OCI-LY1 (cell line): ENCODE measurements around the gene C22orf39.
A peak's percentile ranks its signal among the peaks of the same experiment; 100 is the strongest.

Experiments used
- H2AFZ ChIP-seq: fragments of 200-600 bp; sonication (generic), shearing (Covaris generic); 2 replicates; pipeline ENCODE4 v1.6.0; 2014; ENCODE audit warnings: antibody characterized with exemption, mild to moderate bottlenecking, low read length
- H3F3A ChIP-seq: fragments of 200-600 bp; sonication (generic), shearing (Covaris generic); 2 replicates; pipeline ENCODE4 v1.6.0; 2014; ENCODE audit warnings: mild to moderate bottlenecking, antibody characterized with exemption, low read length, moderate library complexity; ENCODE audit not compliant: insufficient read depth
- H3K27ac ChIP-seq: fragments of 200-600 bp; sonication (generic); 2 replicates; pipeline ENCODE4 v1.5.1; 2014; ENCODE audit warnings: low read length, mixed run types, mild to moderate bottlenecking, low read depth; ENCODE audit not compliant: poor library complexity, severe bottlenecking
- H3K27me3 ChIP-seq: fragments of 200-600 bp; sonication (generic); 2 replicates; pipeline ENCODE4 v1.6.0; 2014; ENCODE audit warnings: antibody characterized with exemption, mild to moderate bottlenecking, low read length, moderate library complexity; ENCODE audit not compliant: insufficient read depth
- H3K36me3 ChIP-seq: fragments of 200-600 bp; sonication (generic); 2 replicates; pipeline ENCODE4 v1.6.1; 2014; ENCODE audit warnings: mild to moderate bottlenecking, antibody characterized with exemption, low read length, moderate library complexity, mixed read lengths; ENCODE audit not compliant: insufficient read depth
- H3K4me1 ChIP-seq: fragments of 200-600 bp; sonication (generic); 2 replicates; pipeline ENCODE4 v1.5.1; 2014; ENCODE audit warnings: mild to moderate bottlenecking, low read length, moderate library complexity; ENCODE audit not compliant: insufficient read depth, severe bottlenecking
- H3K4me2 ChIP-seq: fragments of 200-600 bp; sonication (generic), shearing (Covaris generic); 2 replicates; pipeline ENCODE4 v1.6.1; 2014; ENCODE audit warnings: low read length
- H3K4me3 ChIP-seq: fragments of 200-600 bp; sonication (generic); 2 replicates; pipeline ENCODE4 v1.5.1; 2014; ENCODE audit warnings: low read length, low read depth, mild to moderate bottlenecking, mixed read lengths; ENCODE audit not compliant: poor library complexity, severe bottlenecking
- H3K79me2 ChIP-seq: fragments of 200-600 bp; shearing (Covaris generic); 2 replicates; pipeline ENCODE4 v1.6.1; 2016; ENCODE audit warnings: mixed run types, low read length, mixed read lengths; ENCODE audit not compliant: insufficient read depth
- H3K9ac ChIP-seq: fragments of 200-600 bp; sonication (generic), shearing (Covaris generic); 2 replicates; pipeline ENCODE4 v1.6.1; 2014; ENCODE audit warnings: mild to moderate bottlenecking, low read length, mixed read lengths
- H3K9me2 ChIP-seq: fragments of 200-600 bp; sonication (generic), shearing (Covaris generic); 2 replicates; pipeline ENCODE4 v1.6.1; 2014; ENCODE audit warnings: low read depth, mild to moderate bottlenecking, low read length, mixed read lengths
- H3K9me3 ChIP-seq: fragments of 200-600 bp; shearing (Covaris generic); 2 replicates; pipeline ENCODE4 v1.6.1; 2014; ENCODE audit warnings: low read length, mixed read lengths
- H4K20me1 ChIP-seq: fragments of 200-600 bp; sonication (generic), shearing (Covaris generic); 2 replicates; pipeline ENCODE4 v1.6.0; 2016; ENCODE audit warnings: mild to moderate bottlenecking, low read length; ENCODE audit not compliant: insufficient read depth
- EZH2 ChIP-seq: fragments of 200-600 bp; sonication (generic), shearing (Covaris generic); IDR thresholded peaks from 2 replicates; pipeline ENCODE4 v1.8.0; 2017; ENCODE audit warnings: borderline replicate concordance, mixed run types, mild to moderate bottlenecking, antibody characterized with exemption, low read length, moderate library complexity, mixed read lengths
- TF ChIP-seq, protein P1 (sequence below): fragments of 200-600 bp; sonication (generic), shearing (Covaris generic); IDR thresholded peaks from 2 replicates; pipeline ENCODE4 v1.5.1; 2017; ENCODE audit warnings: mild to moderate bottlenecking, antibody characterized with exemption, low read length, moderate library complexity, mixed read lengths

C22orf39 gene, protein sequence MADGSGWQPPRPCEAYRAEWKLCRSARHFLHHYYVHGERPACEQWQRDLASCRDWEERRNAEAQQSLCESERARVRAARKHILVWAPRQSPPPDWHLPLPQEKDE

DNA sequence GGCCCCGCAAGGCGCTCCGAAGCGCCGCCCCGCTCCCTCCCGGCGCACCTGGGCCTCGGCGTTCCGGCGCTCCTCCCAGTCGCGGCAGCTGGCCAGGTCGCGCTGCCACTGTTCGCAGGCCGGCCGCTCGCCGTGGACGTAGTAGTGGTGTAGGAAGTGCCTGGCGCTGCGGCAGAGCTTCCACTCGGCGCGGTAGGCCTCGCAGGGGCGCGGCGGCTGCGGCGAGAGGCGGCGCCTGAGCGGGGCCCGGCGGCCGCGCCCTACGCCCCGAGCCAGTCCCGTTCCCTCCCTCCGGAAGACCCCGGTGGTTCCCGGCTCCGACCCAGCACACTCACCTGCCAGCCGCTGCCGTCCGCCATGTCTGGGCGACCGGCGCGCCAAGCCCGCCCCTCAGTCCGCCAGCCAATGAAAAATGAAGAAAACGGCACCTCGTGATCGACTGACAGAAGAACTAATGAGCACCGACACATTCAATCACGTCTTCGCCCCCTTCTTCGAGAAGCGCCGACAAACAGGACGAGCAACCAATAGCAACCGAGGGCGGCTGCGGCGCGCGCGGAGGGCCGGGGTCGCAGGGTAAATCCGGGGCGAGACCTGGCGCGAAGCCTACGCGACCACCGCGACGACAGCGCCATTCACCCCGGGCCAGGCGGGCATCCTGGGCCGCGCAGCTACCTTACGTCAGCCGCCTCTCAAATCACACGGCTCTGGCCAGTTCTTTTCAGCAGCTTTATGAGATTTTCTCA is at the start of gene C22orf39:
Gene C22orf39, minus strand, starts transcription at position 382 of the 746 bp plus-strand sequence. Its CDS starts 23 bp downstream, at position 359.
- TF ChIP-seq, protein P1, sequence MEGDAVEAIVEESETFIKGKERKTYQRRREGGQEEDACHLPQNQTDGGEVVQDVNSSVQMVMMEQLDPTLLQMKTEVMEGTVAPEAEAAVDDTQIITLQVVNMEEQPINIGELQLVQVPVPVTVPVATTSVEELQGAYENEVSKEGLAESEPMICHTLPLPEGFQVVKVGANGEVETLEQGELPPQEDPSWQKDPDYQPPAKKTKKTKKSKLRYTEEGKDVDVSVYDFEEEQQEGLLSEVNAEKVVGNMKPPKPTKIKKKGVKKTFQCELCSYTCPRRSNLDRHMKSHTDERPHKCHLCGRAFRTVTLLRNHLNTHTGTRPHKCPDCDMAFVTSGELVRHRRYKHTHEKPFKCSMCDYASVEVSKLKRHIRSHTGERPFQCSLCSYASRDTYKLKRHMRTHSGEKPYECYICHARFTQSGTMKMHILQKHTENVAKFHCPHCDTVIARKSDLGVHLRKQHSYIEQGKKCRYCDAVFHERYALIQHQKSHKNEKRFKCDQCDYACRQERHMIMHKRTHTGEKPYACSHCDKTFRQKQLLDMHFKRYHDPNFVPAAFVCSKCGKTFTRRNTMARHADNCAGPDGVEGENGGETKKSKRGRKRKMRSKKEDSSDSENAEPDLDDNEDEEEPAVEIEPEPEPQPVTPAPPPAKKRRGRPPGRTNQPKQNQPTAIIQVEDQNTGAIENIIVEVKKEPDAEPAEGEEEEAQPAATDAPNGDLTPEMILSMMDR, result no peak
- TF ChIP-seq EZH2, result no peak
- Histone ChIP-seq H3F3A (no peaks in the 10 kb centered on the region), H3K4me3 (peak within 1 kb of the TSS; percentile 77), H3K9me2 (no peaks in the 10 kb centered on the region), H2AFZ (no peak within 1 kb of the TSS), H3K4me1 (peaks cover 23% of the 10 kb centered on the region), H3K9me3 (no peaks in the 10 kb centered on the region), H3K9ac (peak within 1 kb of the TSS; percentile 83), H3K27me3 (no peaks in the 10 kb centered on the region), H4K20me1 (no peaks in the 10 kb centered on the region), H3K79me2 (peaks cover 19% of the 10 kb centered on the region), H3K4me2 (peak within 1 kb of the TSS; percentile 85), H3K27ac (peak within 1 kb of the TSS; percentile 78), H3K36me3 (peaks cover 40% of the 10 kb centered on the region)

DNA sequence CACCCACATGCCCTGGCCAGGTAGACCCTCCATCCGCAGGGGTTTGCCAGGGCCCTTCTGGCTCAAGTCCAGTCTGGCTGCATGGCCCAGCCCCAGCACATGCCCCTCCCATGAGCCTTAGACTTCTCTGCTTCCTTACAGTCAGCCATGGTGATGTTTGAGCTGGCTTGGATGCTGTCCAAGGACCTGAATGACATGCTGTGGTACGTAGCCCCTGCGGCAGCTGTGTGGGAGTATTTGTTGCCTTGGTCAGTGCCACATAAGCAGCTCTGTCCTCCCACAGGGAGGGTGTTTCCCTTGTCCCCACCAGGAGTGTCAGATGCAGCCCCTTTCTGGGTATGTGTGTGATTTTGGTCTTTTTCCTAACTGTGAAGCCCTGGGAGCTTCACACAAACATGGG is 49.7 kb upstream of the C22orf39 start:
- Histone ChIP-seq H3K9me3 (no peaks in the 10 kb centered on the region), H3K79me2 (no peaks in the 10 kb centered on the region), H3K27ac (no peak overlapping the region), H3K9me2 (no peaks in the 10 kb centered on the region), H3K4me3 (no peak overlapping the region), H3K9ac (no peak overlapping the region), H3K4me1 (no peaks in the 10 kb centered on the region), H4K20me1 (no peaks in the 10 kb centered on the region), H3K4me2 (no peak overlapping the region), H3F3A (no peaks in the 10 kb centered on the region), H2AFZ (no peak overlapping the region), H3K36me3 (peaks cover 73% of the 10 kb centered on the region), H3K27me3 (no peaks in the 10 kb centered on the region)
- no peak for TF ChIP-seq EZH2
- TF ChIP-seq, protein P1, result no peak

DNA sequence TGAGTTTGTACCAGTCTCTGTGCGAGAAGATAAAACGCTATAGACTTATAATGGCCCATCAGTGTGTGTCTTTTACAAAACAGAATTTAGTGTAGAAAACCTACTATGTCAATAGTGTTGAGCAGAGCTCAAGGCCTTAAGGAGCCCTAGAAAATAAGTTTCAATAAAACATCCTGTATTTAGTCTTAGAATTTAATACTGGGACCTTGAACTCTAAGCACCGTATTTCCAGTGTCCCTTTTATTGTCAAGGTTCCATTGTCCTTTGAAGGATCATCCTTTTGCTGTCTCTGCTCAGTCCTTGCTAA is 48.8 kb upstream of the C22orf39 start:
- H3K27ac ChIP-seq, result no peak overlapping the region

More for the DNA sequence above, 48.8 kb upstream of the C22orf39 start:
- no peaks in the 10 kb centered on the region for H3K79me2 ChIP-seq
- H3K9me3 ChIP-seq, result no peaks in the 10 kb centered on the region
- H3K4me1 ChIP-seq, result no peaks in the 10 kb centered on the region
- H3K27me3 ChIP-seq, result no peaks in the 10 kb centered on the region
- TF ChIP-seq, protein P1, result no peak
- no peak for TF ChIP-seq EZH2
- H3K4me3 ChIP-seq, result no peak overlapping the region
- H3K36me3 ChIP-seq, result peaks cover 77% of the 10 kb centered on the region
- no peaks in the 10 kb centered on the region for H4K20me1 ChIP-seq
- no peaks in the 10 kb centered on the region for H3K9me2 ChIP-seq
- H2AFZ ChIP-seq, result no peak overlapping the region
- H3F3A ChIP-seq, result no peaks in the 10 kb centered on the region
- no peak overlapping the region for H3K4me2 ChIP-seq
- H3K9ac ChIP-seq, result no peak overlapping the region
